ENCODE results near the gene VIP.
"Not testable (repeated sequence)": the region's sequence is repeated elsewhere in the genome, so short reads cannot be mapped to it uniquely, and the experiment has no call there.

The VIP gene

GRCh38 chr6:152750694-152751093, at the start of gene VIP:
VIP (plus strand) TSS chr6:152750797; CDS start chr6:152752178, 1,381 bp downstream.
- no peak for DNase-seq

- DNase-seq = no peak
Observed at GRCh38 chr6:152701081-152701862, 49.3 kb upstream of the VIP start.

GRCh38 chr6:152701863-152702401, 48.7 kb upstream of the VIP start:
- no peak for DNase-seq

GRCh38 chr6:152703750-152704149, 46.8 kb upstream of the VIP start:
- DNase-seq = not testable (repeated sequence)

GRCh38 chr6:152705327-152705726, 45.3 kb upstream of the VIP start:
- DNase-seq = no peak

GRCh38 chr6:152716322-152716721, 34.3 kb upstream of the VIP start:
- DNase-seq = no peak

- no peak for DNase-seq
Observed at GRCh38 chr6:152720974-152721373, 29.6 kb upstream of the VIP start.

GRCh38 chr6:152721956-152722355, 28.6 kb upstream of the VIP start:
- DNase-seq = no peak

GRCh38 chr6:152723398-152723797, 27.2 kb upstream of the VIP start:
- no peak for DNase-seq

- no peak for DNase-seq
Observed at GRCh38 chr6:152726313-152726712, 24.3 kb upstream of the VIP start.

- no peak for DNase-seq
Observed at GRCh38 chr6:152727507-152727906, 23.1 kb upstream of the VIP start.

GRCh38 chr6:152734630-152735029, 16.0 kb upstream of the VIP start:
- DNase-seq = no peak

GRCh38 chr6:152736687-152737273, 13.8 kb upstream of the VIP start:
- DNase-seq = no peak

GRCh38 chr6:152745509-152746171, 5.0 kb upstream of the VIP start:
- no peak for DNase-seq

GRCh38 chr6:152746172-152746553, 4.4 kb upstream of the VIP start:
- no peak for DNase-seq

GRCh38 chr6:152748843-152749242, 1.8 kb upstream of the VIP start:
- DNase-seq = no peak

- no peak for DNase-seq
Observed at GRCh38 chr6:152749336-152749735, 1.3 kb upstream of the VIP start.

- DNase-seq = no peak
Observed at GRCh38 chr6:152765331-152765730, 14.7 kb downstream of the VIP start.

GRCh38 chr6:152769159-152769558, 18.6 kb downstream of the VIP start:
- no peak for DNase-seq

- DNase-seq = no peak
Observed at GRCh38 chr6:152769993-152770392, 19.4 kb downstream of the VIP start.

GRCh38 chr6:152771061-152771687, 20.6 kb downstream of the VIP start:
- no peak for DNase-seq

- no peak for DNase-seq
Observed at GRCh38 chr6:152775428-152775827, 24.8 kb downstream of the VIP start.

- no peak for DNase-seq
Observed at GRCh38 chr6:152776833-152777232, 26.2 kb downstream of the VIP start.

Data from right forelimb (tissue), 1 donor.